ENCODE results near the gene TTC39C.

DNA sequence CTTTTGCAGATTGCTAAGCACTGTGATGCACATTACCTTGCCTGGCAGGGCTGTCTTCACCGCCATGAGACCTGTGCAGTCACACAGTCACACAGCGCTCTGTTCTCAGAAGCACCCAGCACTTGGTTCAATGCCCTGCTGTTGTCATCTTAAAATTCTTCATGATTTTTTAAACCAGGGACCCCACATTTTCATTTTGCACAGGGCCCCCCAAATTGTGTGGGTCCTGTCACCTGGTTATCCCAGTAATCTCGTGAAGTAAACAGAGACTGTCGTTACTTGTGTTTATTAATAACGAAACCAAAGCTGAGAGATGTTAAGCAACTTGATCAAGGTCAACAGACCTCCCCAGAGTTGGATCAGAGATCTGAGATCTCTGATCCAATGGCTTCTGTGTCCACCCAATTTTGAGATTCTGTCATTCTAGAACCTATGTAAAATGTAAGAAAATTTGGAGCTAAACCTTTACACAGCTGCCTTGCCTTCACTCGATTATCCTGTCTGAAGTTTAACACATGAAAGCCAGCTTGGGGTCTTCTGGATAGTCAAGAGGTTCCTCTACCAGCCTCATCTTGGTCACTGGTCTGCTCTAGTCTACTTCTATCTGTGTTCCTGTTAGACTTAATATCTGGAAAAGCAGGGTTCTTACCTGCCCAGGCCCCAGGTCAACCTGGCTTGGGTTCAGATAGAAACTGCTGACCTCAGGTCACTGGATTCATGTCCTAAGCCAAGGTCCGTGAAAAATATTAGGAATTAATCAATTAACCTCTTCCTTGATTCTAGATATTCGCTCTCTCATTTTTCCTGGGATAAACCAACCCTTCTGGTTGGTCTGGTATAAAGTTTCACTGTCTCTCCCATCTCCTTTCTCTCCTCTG is 13.7 kb upstream of the TTC39C start:
- TF ChIP-seq POLR2A (IDR thresholded peaks at IDR 0.05): no peak
- TF ChIP-seq, protein P1, sequence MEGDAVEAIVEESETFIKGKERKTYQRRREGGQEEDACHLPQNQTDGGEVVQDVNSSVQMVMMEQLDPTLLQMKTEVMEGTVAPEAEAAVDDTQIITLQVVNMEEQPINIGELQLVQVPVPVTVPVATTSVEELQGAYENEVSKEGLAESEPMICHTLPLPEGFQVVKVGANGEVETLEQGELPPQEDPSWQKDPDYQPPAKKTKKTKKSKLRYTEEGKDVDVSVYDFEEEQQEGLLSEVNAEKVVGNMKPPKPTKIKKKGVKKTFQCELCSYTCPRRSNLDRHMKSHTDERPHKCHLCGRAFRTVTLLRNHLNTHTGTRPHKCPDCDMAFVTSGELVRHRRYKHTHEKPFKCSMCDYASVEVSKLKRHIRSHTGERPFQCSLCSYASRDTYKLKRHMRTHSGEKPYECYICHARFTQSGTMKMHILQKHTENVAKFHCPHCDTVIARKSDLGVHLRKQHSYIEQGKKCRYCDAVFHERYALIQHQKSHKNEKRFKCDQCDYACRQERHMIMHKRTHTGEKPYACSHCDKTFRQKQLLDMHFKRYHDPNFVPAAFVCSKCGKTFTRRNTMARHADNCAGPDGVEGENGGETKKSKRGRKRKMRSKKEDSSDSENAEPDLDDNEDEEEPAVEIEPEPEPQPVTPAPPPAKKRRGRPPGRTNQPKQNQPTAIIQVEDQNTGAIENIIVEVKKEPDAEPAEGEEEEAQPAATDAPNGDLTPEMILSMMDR (IDR thresholded peaks at IDR 0.05 in 8 of 11, conservative IDR thresholded peaks at IDR 0.05 in 3 of 11): no peak
- no peak for TF ChIP-seq POLR2AphosphoS5 (IDR thresholded peaks at IDR 0.05)
